H1 (cell line): ENCODE data around the gene RBM4B. TPM values are rescaled to one million over a fixed set of nuclear protein-coding genes. Genes with fewer than 3 reads are reported as not detected.

Experiments
- CTCF ChIA-PET: fragments of 300-600 bp; sonication (Branson Sonifier 250); formaldehyde crosslinking; loops from one replicate; lab custom pipeline; 2021; ENCODE audit not compliant: partially characterized antibody; lab: Charles Lee
- POLR2A ChIA-PET: fragments of 300-600 bp; sonication (Branson Sonifier 250); formaldehyde crosslinking; loops from one replicate; lab custom pipeline; 2021; ENCODE audit warnings: inconsistent platforms; ENCODE audit not compliant: partially characterized antibody; lab: Charles Lee
- DNase-seq, 2 experiments: peaks; one replicate each; pipeline versions ENCODE4 v3.0.0 to v3.0.0-alpha.2; 2010 to 2022; ENCODE audit warnings: low spot score in 2 of 2, low read depth in 1 of 2, mixed read lengths in 1 of 2
- FAIRE-seq: peaks from 2 replicates; lab custom pipeline; 2011; peaks lifted over from hg19 to GRCh38; lab: Jason Lieb, UNC
- H2AFZ ChIP-seq: 2 replicates; pipeline ENCODE4 v1.8.1; 2012; ENCODE audit warnings: low read length, inconsistent platforms
- H2AK5ac ChIP-seq: 2 replicates; pipeline ENCODE4 v1.6.1; 2013; ENCODE audit warnings: low read depth, low read length
- H2BK120ac ChIP-seq: replicated peaks from 2 replicates; pipeline ENCODE3; 2013; ENCODE audit warnings: low read depth, low read length, inconsistent platforms
- H2BK12ac ChIP-seq: 2 replicates; pipeline ENCODE4 v1.6.1; 2013; ENCODE audit warnings: low read depth, low read length
- H2BK15ac ChIP-seq: 2 replicates; pipeline ENCODE4 v1.6.1; 2013; ENCODE audit warnings: low read length
- H2BK20ac ChIP-seq: 2 replicates; pipeline ENCODE4 v1.6.1; 2013; ENCODE audit warnings: low read length
- H2BK5ac ChIP-seq: 2 replicates; pipeline ENCODE4 v1.6.1; 2013; ENCODE audit warnings: low read depth, low read length
- H3K14ac ChIP-seq: 2 replicates; pipeline ENCODE4 v1.6.1; 2013; ENCODE audit warnings: inconsistent platforms; ENCODE audit not compliant: insufficient read length
- H3K18ac ChIP-seq: 2 replicates; pipeline ENCODE4 v1.6.1; 2013; ENCODE audit warnings: low read length; ENCODE audit errors: extremely low read depth
- H3K23ac ChIP-seq: 2 replicates; pipeline ENCODE4 v1.6.1; 2013; ENCODE audit warnings: inconsistent platforms; ENCODE audit not compliant: insufficient read length
- H3K23me2 ChIP-seq: 2 replicates; pipeline ENCODE4 v1.6.1; 2013; ENCODE audit warnings: low read depth, low read length
- H3K27ac ChIP-seq: 2 replicates; pipeline ENCODE4 v1.6.1; 2011; ENCODE audit warnings: low read depth, low read length, inconsistent platforms
- H3K27me3 ChIP-seq, 4 experiments: replicated peaks in 1 of 4; 1 replicate in 1 of 4; 2 replicates in 3 of 4; pipeline versions ENCODE4 v1.6.1 to v1.8.1; 2011 to 2013; ENCODE audit warnings: low read length in 3 of 4, mild to moderate bottlenecking in 3 of 4, inconsistent platforms in 2 of 4, mixed read lengths in 2 of 4, moderate library complexity in 1 of 4; ENCODE audit not compliant: control insufficient read depth in 3 of 4, insufficient read depth in 3 of 4; ENCODE audit errors: extremely low read depth in 1 of 4
- H3K36me3 ChIP-seq, 4 experiments: 2 replicates each; pipeline versions ENCODE4 v1.6.1 to v1.8.1; 2011 to 2013; ENCODE audit warnings: mild to moderate bottlenecking in 4 of 4, low read length in 3 of 4, moderate library complexity in 2 of 4, control low read depth in 1 of 4, inconsistent platforms in 1 of 4; ENCODE audit not compliant: insufficient read depth in 4 of 4, control insufficient read depth in 2 of 4
- H3K4ac ChIP-seq: replicated peaks from 2 replicates; pipeline ENCODE3; 2013; ENCODE audit warnings: low read length, low read depth, mixed read lengths, inconsistent platforms; ENCODE audit not compliant: insufficient read length
- H3K4me1 ChIP-seq, 4 experiments: replicated peaks in 1 of 4; 1 replicate in 1 of 4; 2 replicates in 3 of 4; pipeline versions ENCODE4 v1.6.1 to v1.8.1; 2011 to 2013; ENCODE audit warnings: low read length in 3 of 4, inconsistent platforms in 2 of 4, mixed read lengths in 1 of 4; ENCODE audit not compliant: insufficient read depth in 4 of 4, control insufficient read depth in 3 of 4
- H3K4me2 ChIP-seq, 2 experiments: 2 replicates each; pipeline versions ENCODE4 v1.6.1 to v1.8.1; 2011 to 2013; ENCODE audit warnings: low read depth in 2 of 2, low read length in 2 of 2, control low read depth in 1 of 2, inconsistent platforms in 1 of 2, mild to moderate bottlenecking in 1 of 2; ENCODE audit not compliant: insufficient read depth in 1 of 2
- H3K4me3 ChIP-seq, 4 experiments: fragments of 200-600, 300-600 bp in 1 of 4; sonication (generic), shearing (Covaris generic), sonication (Bioruptor Twin) in 1 of 4; 2 replicates each; pipeline versions ENCODE4 v1.5.1 to v1.8.1; 2011 to 2016; ENCODE audit warnings: low read length in 4 of 4, low read depth in 3 of 4, control low read depth in 2 of 4, inconsistent platforms in 2 of 4, mild to moderate bottlenecking in 2 of 4, mixed read lengths in 1 of 4, moderate library complexity in 1 of 4; ENCODE audit not compliant: insufficient read depth in 2 of 4; ENCODE audit errors: extremely low read depth in 1 of 4
- H3K56ac ChIP-seq: replicated peaks from 2 replicates; pipeline ENCODE3; 2013; ENCODE audit warnings: low read depth, mild to moderate bottlenecking, mixed read lengths, low read length, inconsistent platforms; ENCODE audit not compliant: insufficient read length
- H3K79me1 ChIP-seq: 2 replicates; pipeline ENCODE4 v1.6.1; 2013; ENCODE audit warnings: low read depth, low read length, control low read depth
- H3K79me2 ChIP-seq, 2 experiments: 2 replicates each; pipeline versions ENCODE4 v1.6.1 to v1.8.1; 2012 to 2013; ENCODE audit warnings: low read length in 2 of 2, mild to moderate bottlenecking in 2 of 2, inconsistent platforms in 1 of 2; ENCODE audit not compliant: insufficient read depth in 2 of 2, control insufficient read depth in 1 of 2
- H3K9ac ChIP-seq, 4 experiments: replicated peaks in 1 of 4; 1 replicate in 1 of 4; 2 replicates in 3 of 4; pipeline versions ENCODE4 v1.6.1 to v1.8.1; 2011 to 2013; ENCODE audit warnings: low read depth in 3 of 4, low read length in 3 of 4, control low read depth in 2 of 4, mild to moderate bottlenecking in 2 of 4, moderate library complexity in 2 of 4, inconsistent platforms in 1 of 4; ENCODE audit errors: extremely low read depth in 1 of 4
- H3K9me3 ChIP-seq, 2 experiments: 2 replicates each; pipeline versions ENCODE4 v1.6.1 to v1.8.1; 2012 to 2013; ENCODE audit warnings: mild to moderate bottlenecking in 2 of 2, moderate library complexity in 2 of 2, control low read depth in 1 of 2, inconsistent platforms in 1 of 2, low read depth in 1 of 2, low read length in 1 of 2, mixed read lengths in 1 of 2; ENCODE audit not compliant: insufficient read depth in 2 of 2
- H4K20me1 ChIP-seq, 2 experiments: replicated peaks in 1 of 2; 2 replicates each; pipeline versions ENCODE3 to v1.8.1; 2011 to 2013; ENCODE audit warnings: inconsistent platforms in 2 of 2, low read length in 2 of 2, mild to moderate bottlenecking in 1 of 2; ENCODE audit not compliant: insufficient read depth in 2 of 2, control insufficient read depth in 1 of 2
- H4K5ac ChIP-seq: 2 replicates; pipeline ENCODE4 v1.6.1; 2013; ENCODE audit warnings: low read length, low read depth, mixed read lengths, inconsistent platforms; ENCODE audit not compliant: insufficient read length
- H4K8ac ChIP-seq: 2 replicates; pipeline ENCODE4 v1.8.0; 2013; ENCODE audit warnings: mild to moderate bottlenecking, moderate library complexity, low read length, inconsistent platforms; ENCODE audit not compliant: insufficient read depth; ENCODE audit errors: extremely low read depth
- H4K91ac ChIP-seq: replicated peaks from 2 replicates; pipeline ENCODE3; 2013; ENCODE audit warnings: low read length, mixed read lengths, inconsistent platforms; ENCODE audit not compliant: insufficient read length
- BACH1 ChIP-seq: IDR thresholded peaks from 2 replicates; pipeline ENCODE4 v1.6.1; 2012; ENCODE audit warnings: low read length, improper control_type of control experiment
- EGR1 ChIP-seq: IDR thresholded peaks from 2 replicates; pipeline ENCODE4 v1.6.1; 2011; ENCODE audit warnings: low read depth, low read length, borderline replicate concordance
- EP300 ChIP-seq, 2 experiments: IDR thresholded peaks; 1 replicate in 1 of 2; 2 replicates in 1 of 2; pipeline ENCODE4 v1.6.1; 2011 to 2012; ENCODE audit warnings: low read depth in 2 of 2, low read length in 2 of 2, mild to moderate bottlenecking in 2 of 2, borderline replicate concordance in 1 of 2, inconsistent platforms in 1 of 2, moderate library complexity in 1 of 2
- HDAC6 ChIP-seq: IDR thresholded peaks from one replicate; pipeline ENCODE4 v1.7.1; 2012; ENCODE audit warnings: low read depth, mild to moderate bottlenecking, inconsistent platforms, low read length, moderate library complexity
- NANOG ChIP-seq: IDR thresholded peaks from 2 replicates; pipeline ENCODE4 v1.6.1; 2011; ENCODE audit warnings: low read length, low read depth, mild to moderate bottlenecking, inconsistent platforms; ENCODE audit not compliant: insufficient read depth, poor library complexity, severe bottlenecking
- PHF8 ChIP-seq: fragments of 200-600 bp; sonication (generic); conservative IDR thresholded peaks from 2 replicates; pipeline ENCODE4 v1.7.1; 2012; ENCODE audit warnings: low read depth, mild to moderate bottlenecking, inconsistent platforms, low read length, moderate library complexity
- POU5F1 ChIP-seq: IDR thresholded peaks from 2 replicates; pipeline ENCODE4 v1.6.1; 2011; ENCODE audit warnings: low read depth, mild to moderate bottlenecking, low read length, moderate library complexity
- RAD21 ChIP-seq, 2 experiments: IDR thresholded peaks in 1 of 2; conservative IDR thresholded peaks in 1 of 2; 2 replicates each; pipeline ENCODE4 v1.6.1; 2011; ENCODE audit warnings: low read depth in 2 of 2, low read length in 2 of 2, improper control_type of control experiment in 1 of 2, inconsistent platforms in 1 of 2, mild to moderate bottlenecking in 1 of 2, moderate library complexity in 1 of 2
- RNF2 ChIP-seq: fragments of 200-900, 300-1000 bp; sonication (generic); IDR thresholded peaks from 2 replicates; pipeline ENCODE4 v1.7.1; 2016; ENCODE audit warnings: borderline replicate concordance, low read depth, mild to moderate bottlenecking, antibody characterized with exemption, low read length; ENCODE audit not compliant: poor library complexity, severe bottlenecking; ENCODE audit errors: missing control alignments
- RXRA ChIP-seq: IDR thresholded peaks from 2 replicates; pipeline ENCODE4 v1.6.1; 2011; ENCODE audit warnings: low read depth, mild to moderate bottlenecking, low read length, moderate library complexity; ENCODE audit not compliant: insufficient read depth
- SAP30 ChIP-seq: fragments of 300-600 bp; sonication (generic); IDR thresholded peaks from 2 replicates; pipeline ENCODE4 v1.7.1; 2012; ENCODE audit warnings: low read length, moderate library complexity, mild to moderate bottlenecking, inconsistent platforms; ENCODE audit not compliant: insufficient read depth, insufficient replicate concordance
- SP1 ChIP-seq: IDR thresholded peaks from 2 replicates; pipeline ENCODE4 v1.6.1; 2011; ENCODE audit warnings: low read depth, low read length
- ZNF274 ChIP-seq: IDR thresholded peaks from 2 replicates; pipeline ENCODE4 v1.7.0; 2012; ENCODE audit warnings: low read length, borderline replicate concordance; ENCODE audit errors: extremely low read depth
- WGBS, 2 experiments: shearing (Covaris generic) in 1 of 2; methylation state at CpG; one replicate each; pipeline versions ENCODE4 v1.1.6 to v1.1.7; 2013 to 2015; ENCODE audit warnings: low lambda C conversion rate in 2 of 2, mixed read lengths in 2 of 2, inconsistent platforms in 1 of 2, low coverage in 1 of 2, missing lambda C conversion rate in 1 of 2; ENCODE audit not compliant: insufficient replicate concordance in 2 of 2, insufficient coverage in 1 of 2, insufficient read length in 1 of 2; ENCODE audit errors: extremely low coverage in 1 of 2, missing lambda C conversion rate in 1 of 2; 5-methylcytosine and 5-hydroxymethylcytosine counted together
- polyA plus RNA-seq, 7 experiments: library from polyadenylated mRNA; depleted of rRNA in 3 of 7; stranded (reverse) in 5 of 7; unstranded in 2 of 7; fragments of >200 nt in 5 of 7; fragments of 200-250 nt in 2 of 7; gene quantifications; 1 replicate in 5 of 7; 2 replicates in 1 of 7; 4 replicates in 1 of 7; pipeline versions ENCODE4 v1.2.1 to v1.2.3, GENCODE V29; 2011 to 2013; ENCODE audit warnings: missing spikeins in 2 of 7, mixed read lengths in 2 of 7
- total RNA-seq: library from RNA; stranded (reverse); fragmentation: NEBNext Ultra II Directional; extraction: Animal tissue kit (Norgen Biotek cat#: 25700); gene quantifications from 2 replicates; pipeline ENCODE4 v1.2.1, GENCODE V29; 2021

The RBM4B gene
- total and polyA plus RNA-seq, 2 of the 8 experiments (the other 6 are each of a cell fraction or from before 2014, with no cell fraction given) = 27.5 to 30.5 TPM

GRCh38 chr11:66696146-66696545 lies 18.5 kb upstream of the RBM4B start:
- H4K20me1 ChIP-seq = peaks cover 0 to 6% of the 10 kb centered on the region in 2 experiments
- H3K4ac ChIP-seq = no peak overlapping the region
- no peak overlapping the region for H2BK12ac ChIP-seq
- no peak overlapping the region for H2BK20ac ChIP-seq
- no peak overlapping the region for H2AFZ ChIP-seq
- no peaks in the 10 kb centered on the region for H3K9me3 ChIP-seq
- no peak overlapping the region for H3K4me3 ChIP-seq
- no peak overlapping the region for H3K27ac ChIP-seq
- H2BK15ac ChIP-seq = no peak overlapping the region
- H2BK120ac ChIP-seq = no peak overlapping the region
- H3K14ac ChIP-seq = no peak overlapping the region
- no peak for DNase-seq
- no peak overlapping the region for H3K18ac ChIP-seq
- no peak overlapping the region for H3K23ac ChIP-seq
- no peaks in the 10 kb centered on the region for H3K23me2 ChIP-seq
- H3K79me2 ChIP-seq = no peaks in the 10 kb centered on the region
- 91% methylated on average over 9 of the region's 9 CpGs; no CpG with 5 or more reads in 1 of the 2 experiments for WGBS, 2 experiments
- ChIA-PET CTCF (interaction anchor here (0.6 to 7.5 kb wide), 13 partner anchors 9 to 325 kb away, joined by 3 to 90 read pairs (median 4); partner anchors contain the start of gene RBM4B), POLR2A (interaction anchor here (1.1 to 1.7 kb wide), 2 partner anchors 80 to 147 kb away, joined by 3 to 4 read pairs; partner anchors contain the start of genes RBM14 and RCE1)
- H3K79me1 ChIP-seq = no peaks in the 10 kb centered on the region
- H3K9ac ChIP-seq = no peak overlapping the region
- no peak for FAIRE-seq
- H3K27me3 ChIP-seq = no peaks in the 10 kb centered on the region
- peaks cover 36 to 73% (median 68%) of the 10 kb centered on the region in 4 experiments for H3K36me3 ChIP-seq
- H3K4me1 ChIP-seq = peaks cover 0 to 3% (median 1%) of the 10 kb centered on the region in 4 experiments; a peak in 2 of 7 replicates
- H3K4me2 ChIP-seq = no peak overlapping the region
- no peak overlapping the region for H3K56ac ChIP-seq
- H4K8ac ChIP-seq = no peak overlapping the region
- H4K5ac ChIP-seq = no peak overlapping the region
- no peak overlapping the region for H2AK5ac ChIP-seq
- H2BK5ac ChIP-seq = no peak overlapping the region
- H4K91ac ChIP-seq = no peak overlapping the region
- TF ChIP-seq PHF8 (no peak), HDAC6 (no peak), RAD21 (IDR thresholded peaks at IDR 0.05 in 1 of 2, conservative IDR thresholded peaks at IDR 0.05 in 1 of 2; ENCODE audit: low read depth in 2 of 2, low read length in 2 of 2) (no peak), POU5F1 (no peak), EGR1 (no peak), SP1 (no peak), EP300 (IDR thresholded peaks at IDR 0.05; ENCODE audit: borderline replicate concordance in 1 of 2, low read depth in 2 of 2, low read length in 2 of 2) (no peak), ZNF274 (no peak), RNF2 (no peak), SAP30 (no peak), RXRA (no peak), BACH1 (no peak), NANOG (no peak)
